Activated CD4-positive, alpha-beta T cell treated with anti-CD3 and anti-CD28 coated beads, Interleukin-2, amount 50 U/mL, for 16 hours (primary cell): ENCODE measurements around the gene PWWP2B.

Experiments
- DNase-seq: peaks from one replicate; pipeline ENCODE4 v3.0.0-alpha.2; 2020

Gene PWWP2B

GRCh38 chr10:132461103-132461682 is 64.2 kb downstream of the PWWP2B start:
- no peak for DNase-seq

- no peak for DNase-seq
Measured at GRCh38 chr10:132461683-132462231, 64.8 kb downstream of the PWWP2B start.

GRCh38 chr10:132462463-132463332 is 65.7 kb downstream of the PWWP2B start:
- no peak for DNase-seq

GRCh38 chr10:132463333-132464255 is 66.6 kb downstream of the PWWP2B start:
- no peak for DNase-seq

GRCh38 chr10:132464256-132465192 is 67.5 kb downstream of the PWWP2B start:
- DNase-seq, result no peak

- DNase-seq, result no peak
Measured at GRCh38 chr10:132465193-132465888, 68.3 kb downstream of the PWWP2B start.

GRCh38 chr10:132465889-132466519 is 69.0 kb downstream of the PWWP2B start:
- DNase-seq, result no peak

- no peak for DNase-seq
Measured at GRCh38 chr10:132466520-132467463, 69.8 kb downstream of the PWWP2B start.
